K562 (cell line): Measurements from ENCODE around the gene PCDHGA7. TPM values are rescaled to one million over a fixed set of nuclear protein-coding genes. Genes with fewer than 3 reads are reported as not detected.

Source experiments
- ATAC-seq: fragments of 200-7000 bp; cut with Tn5 transposase; 3 replicates; pipeline ENCODE4 v1.9.1; 2020; ENCODE audit warnings: moderate library complexity
- BruUV-seq: library from RNA; stranded (reverse); fragments of 400-500 nt; replicated peaks from 2 replicates; lab custom pipeline; 2021; lab: Mats Ljungman, UMichigan
- CTCF ChIA-PET: fragments of 300-600 bp; formaldehyde crosslinking; extraction: SDS; loops from one replicate; lab custom pipeline; 2021; ENCODE audit warnings: low intra/inter-chr PET ratio; lab: Yijun Ruan, JAX
- POLR2A ChIA-PET: fragments of 300-600, 350-650 bp; sonication (Branson Sonifier 250); formaldehyde crosslinking; extraction: SDS; loops from one replicate; lab custom pipeline; 2021; ENCODE audit warnings: antibody characterized with exemption, inconsistent platforms; lab: Yijun Ruan, JAX
- DNase-seq, 4 experiments: peaks; one replicate each; pipeline versions ENCODE4 v3.0.0 to v3.0.0-alpha.2; 2011 to 2018; ENCODE audit warnings: low spot score in 3 of 4, mixed read lengths in 3 of 4; ENCODE audit errors: extremely low read depth in 1 of 4
- FAIRE-seq: peaks from 2 replicates; lab custom pipeline; 2011; peaks lifted over from hg19 to GRCh38; lab: Jason Lieb, UNC
- H2AFZ ChIP-seq: 2 replicates; pipeline ENCODE4 v1.6.0; 2011; ENCODE audit warnings: low read depth, low read length, control low read depth, inconsistent platforms
- H3K27ac ChIP-seq: fragments of 200-600 bp; 3 replicates; pipeline ENCODE4 v1.8.0; 2011; ENCODE audit warnings: low read depth, mild to moderate bottlenecking, control low read depth, inconsistent platforms, low read length, moderate library complexity, mixed read lengths; ENCODE audit errors: extremely low read depth
- H3K27me3 ChIP-seq, 2 experiments: fragments of 300-600 bp in 1 of 2; 2 replicates in 1 of 2; 3 replicates in 1 of 2; pipeline versions ENCODE4 v1.6.0 to v1.8.0; 2011; ENCODE audit warnings: inconsistent platforms in 2 of 2, low read length in 2 of 2, mild to moderate bottlenecking in 1 of 2, mixed read lengths in 1 of 2, moderate library complexity in 1 of 2; ENCODE audit not compliant: control insufficient read depth in 2 of 2, insufficient read depth in 2 of 2
- H3K36me3 ChIP-seq: fragments of 300-600 bp; 3 replicates; pipeline ENCODE4 v1.8.0; 2011; ENCODE audit warnings: mild to moderate bottlenecking, low read length, inconsistent platforms; ENCODE audit not compliant: control insufficient read depth, insufficient read depth
- H3K4me1 ChIP-seq, 2 experiments: fragments of 200-600 bp in 1 of 2; replicated peaks in 1 of 2; 2 replicates in 1 of 2; 3 replicates in 1 of 2; pipeline versions ENCODE4 v1.5.1 to v1.8.0; 2011; ENCODE audit warnings: inconsistent platforms in 2 of 2, low read length in 2 of 2, mild to moderate bottlenecking in 1 of 2, mixed read lengths in 1 of 2, moderate library complexity in 1 of 2; ENCODE audit not compliant: control insufficient read depth in 2 of 2, insufficient read depth in 2 of 2
- H3K4me2 ChIP-seq: 2 replicates; pipeline ENCODE4 v1.6.1; 2011; ENCODE audit warnings: low read length, control low read depth, inconsistent platforms, mixed read lengths; ENCODE audit not compliant: insufficient read depth
- H3K4me3 ChIP-seq: fragments of 200-600 bp; sonication (generic), shearing (Covaris generic); 2 replicates; pipeline ENCODE4 v1.5.1; 2016; ENCODE audit warnings: control low read depth, inconsistent platforms
- H3K79me2 ChIP-seq: fragments of 200-600 bp; 3 replicates; pipeline ENCODE4 v1.8.0; 2011; ENCODE audit warnings: low read length, inconsistent platforms; ENCODE audit not compliant: control insufficient read depth, insufficient read depth
- H3K9ac ChIP-seq, 2 experiments: 2 replicates each; pipeline versions ENCODE4 v1.6.0 to v1.6.1; 2011; ENCODE audit warnings: low read depth in 2 of 2, low read length in 2 of 2, control low read depth in 1 of 2, inconsistent platforms in 1 of 2, mild to moderate bottlenecking in 1 of 2, mixed read lengths in 1 of 2; ENCODE audit not compliant: insufficient read depth in 1 of 2
- H3K9me1 ChIP-seq: one replicate; pipeline ENCODE4 v1.6.0; 2011; ENCODE audit warnings: inconsistent platforms, mild to moderate bottlenecking, low read length, moderate library complexity; ENCODE audit not compliant: control insufficient read depth, insufficient read depth
- H3K9me3 ChIP-seq: replicated peaks from 2 replicates; pipeline ENCODE4 v1.5.1; 2011; ENCODE audit warnings: low read depth, low read length, inconsistent platforms; ENCODE audit not compliant: control insufficient read depth, insufficient read depth
- H4K20me1 ChIP-seq: replicated peaks from 2 replicates; pipeline ENCODE4 v1.6.1; 2011; ENCODE audit warnings: low read length, inconsistent platforms, mixed read lengths; ENCODE audit not compliant: control insufficient read depth, insufficient read depth
- JUND ChIP-seq, 2 experiments: IDR thresholded peaks; 2 replicates in 1 of 2; 3 replicates in 1 of 2; pipeline ENCODE4 v1.6.1; 2011; ENCODE audit warnings: borderline replicate concordance in 2 of 2, low read depth in 2 of 2, low read length in 2 of 2, improper control_type of control experiment in 1 of 2, missing biosample characterization in 1 of 2, missing genetic modification characterization in 1 of 2, missing genetic modification reagents in 1 of 2
- MGA ChIP-seq: fragments of 450-650 bp; IDR thresholded peaks from 2 replicates; pipeline ENCODE4 v1.6.1; 2016; ENCODE audit warnings: mild to moderate bottlenecking, moderate library complexity
- PTTG1 ChIP-seq: fragments of 450-650 bp; IDR thresholded peaks from 2 replicates; pipeline ENCODE4 v1.6.1; 2016; ENCODE audit warnings: low read depth, mild to moderate bottlenecking, missing genetic modification characterization, missing compliant biosample characterization
- SFPQ ChIP-seq: fragments of 200-400 bp; formaldehyde crosslinking; IDR thresholded peaks from 2 replicates; pipeline ENCODE4 v1.6.1; 2017; ENCODE audit warnings: mild to moderate bottlenecking, low read depth, low read length, moderate library complexity
- XRCC4 ChIP-seq: IDR thresholded peaks from one replicate; pipeline ENCODE4 v1.6.1; 2011; ENCODE audit not compliant: insufficient read depth, insufficient read length; ENCODE audit errors: extremely low read depth
- WGBS: fragments of 100-300 bp; shearing (Covaris generic); methylation state at CpG from one replicate; pipeline ENCODE4 v1.1.6; 2016; ENCODE audit warnings: low coverage, mixed read lengths; ENCODE audit not compliant: insufficient coverage; ENCODE audit errors: missing lambda C conversion rate; 5-methylcytosine and 5-hydroxymethylcytosine counted together
- in situ Hi-C: fragments of 300-500 bp; cut with MboI; formaldehyde crosslinking; loops from 4 replicates; pipeline ENCODE4 v1.15.0; 2018; ENCODE audit warnings: inconsistent platforms, mixed read lengths
- intact Hi-C: fragments of 100-400 bp; cut with micrococcal nuclease; formaldehyde crosslinking; loops from 2 replicates; pipeline ENCODE4 v1.14.2; 2022
- polyA plus RNA-seq, 8 experiments: library from polyadenylated mRNA; depleted of rRNA in 4 of 8; stranded (reverse) in 5 of 8; unstranded in 3 of 8; fragments of >200 nt; fragmentation: Nextera tagmentation in 2 of 8; fragmentation: Illumina TruSeq in 1 of 8; extraction: Ambion mirVana in 2 of 8; extraction: Trizol in 1 of 8; gene quantifications; 2 replicates each; pipeline versions ENCODE4 v1.2.1 to v1.2.3, GENCODE V29; 2011 to 2014; ENCODE audit warnings: inconsistent platforms in 1 of 8, missing spikeins in 1 of 8
- total RNA-seq, 7 experiments: library from RNA; depleted of rRNA in 6 of 7; stranded (reverse); fragments of >200 nt in 6 of 7; fragmentation: Illumina TruSeq in 2 of 7; extraction: Trizol in 2 of 7; gene quantifications; 2 replicates each; pipeline versions ENCODE4 v1.2.1 to v1.2.3, GENCODE V29; 2011 to 2021; ENCODE audit warnings: low replicate concordance in 1 of 7

The PCDHGA7 gene
- total and polyA plus RNA-seq, 9 of the 15 experiments (the other 6 are each of a cell fraction or from before 2014, with no cell fraction given): 0.03 to 0.11 (median 0.06) TPM; not detected in 5

GRCh38 chr5:141354900-141355469, 27.6 kb upstream of the PCDHGA7 start, which contains the start of gene PCDHGA4:
Gene PCDHGA4, plus strand, starts transcription at chr5:141355021. Its CDS starts 87 bp downstream, at chr5:141355108.
- ChIA-PET CTCF (interaction anchor here (0.7 to 1.1 kb wide), 2 partner anchors 105 to 206 kb away, joined by 3 read pairs; no protein-coding TSS in a partner anchor), POLR2A (interaction anchor here (1.0 to 1.5 kb wide), 3 partner anchors 9 to 163 kb away, joined by 3 to 5 read pairs (median 3); partner anchors contain the start of gene PCDHGA5)
- intact Hi-C loops (no loop called here), in situ Hi-C loops (no loop called here)
- ATAC-seq (peak; percentile 45; the same call in 1 of the 3 replicates), DNase-seq (peak in 1 of 4 experiments; percentile 15), FAIRE-seq (no peak)
- peak within 1 kb of the TSS; percentile 32 for H3K4me2 ChIP-seq
- H3K27ac ChIP-seq: no peak within 1 kb of the TSS
- H3K9me3 ChIP-seq: no peaks in the 10 kb centered on the region
- WGBS: 16% methylated on average over 29 of the region's 29 CpGs
- TSS peak; percentile 26 for BruUV-seq
- peak within 1 kb of the TSS; percentile 28 for H3K4me3 ChIP-seq
- peaks cover 0 to 20% of the 10 kb centered on the region in 2 experiments; a peak in 2 of 5 replicates for H3K27me3 ChIP-seq
- H2AFZ ChIP-seq: peak within 1 kb of the TSS; percentile 59; the same call in 1 of the 2 replicates
- H3K36me3 ChIP-seq: no peaks in the 10 kb centered on the region
- peak within 1 kb of the TSS in 1 of 2 experiments; percentile 50; a peak in 2 of 4 replicates for H3K9ac ChIP-seq
- no peaks in the 10 kb centered on the region for H4K20me1 ChIP-seq
- no peaks in the 10 kb centered on the region for H3K79me2 ChIP-seq
- H3K9me1 ChIP-seq: no peaks in the 10 kb centered on the region
- H3K4me1 ChIP-seq: peaks cover 3 to 12% of the 10 kb centered on the region in 2 experiments; a peak in 3 of 5 replicates
- 0 out of 2 replicates have a peak, but pooled peaks have one; percentile 16 for TF ChIP-seq MGA
- no peak for TF ChIP-seq SFPQ
- TF ChIP-seq JUND (IDR thresholded peaks at IDR 0.05; ENCODE audit: borderline replicate concordance, low read depth, low read length): no peak
- no peak for TF ChIP-seq JUND (tag; IDR thresholded peaks at IDR 0.05; ENCODE audit: borderline replicate concordance, low read depth, low read length)
- TF ChIP-seq PTTG1 (tag): no peak
- TF ChIP-seq XRCC4: no peak
